ENCODE data around the gene MAGOH.
A peak's percentile ranks its signal among the peaks of the same experiment; 100 is the strongest.
"Not testable (repeated sequence)": the region's sequence is repeated elsewhere in the genome, so short reads cannot be mapped to it uniquely, and the experiment has no call there.

Gene MAGOH

GRCh38 chr1:53238197-53239155 lies at the start of gene MAGOH:
Gene MAGOH, minus strand, starts transcription at chr1:53238518. Its CDS starts 70 bp downstream, at chr1:53238448.
- peak; percentile 98 for DNase-seq

GRCh38 chr1:53286955-53287354 lies 48.6 kb upstream of the MAGOH start:
- DNase-seq: no peak

GRCh38 chr1:53285969-53286760 lies 47.8 kb upstream of the MAGOH start:
- DNase-seq: peak; percentile 18

- no peak for DNase-seq
These were observed 47.2 kb upstream of the MAGOH start for GRCh38 chr1:53285546-53285945.

- no peak for DNase-seq
These were observed 46.1 kb upstream of the MAGOH start for GRCh38 chr1:53284224-53285020.

GRCh38 chr1:53283156-53283555 lies 44.8 kb upstream of the MAGOH start:
- DNase-seq: not testable (repeated sequence)

GRCh38 chr1:53281133-53281532 lies 42.8 kb upstream of the MAGOH start:
- DNase-seq: no peak

- no peak for DNase-seq
These were observed 42.2 kb upstream of the MAGOH start for GRCh38 chr1:53280496-53280895.

- no peak for DNase-seq
These were observed 41.2 kb upstream of the MAGOH start for GRCh38 chr1:53279296-53280200.

- DNase-seq: peak; percentile 68
These were observed 40.0 kb upstream of the MAGOH start for GRCh38 chr1:53278298-53278725.

GRCh38 chr1:53277326-53277725 lies 39.0 kb upstream of the MAGOH start:
- DNase-seq: no peak

GRCh38 chr1:53276902-53277281 lies 38.6 kb upstream of the MAGOH start:
- DNase-seq: no peak

GRCh38 chr1:53276153-53276901 lies 38.0 kb upstream of the MAGOH start:
- DNase-seq: no peak

GRCh38 chr1:53275566-53275965 lies 37.2 kb upstream of the MAGOH start:
- DNase-seq: no peak

- no peak for DNase-seq
These were observed 36.3 kb upstream of the MAGOH start for GRCh38 chr1:53274541-53275185.

GRCh38 chr1:53274026-53274425 lies 35.7 kb upstream of the MAGOH start:
- no peak for DNase-seq

GRCh38 chr1:53273526-53273925 lies 35.2 kb upstream of the MAGOH start:
- no peak for DNase-seq

GRCh38 chr1:53272349-53272748 lies 34.0 kb upstream of the MAGOH start:
- DNase-seq: no peak

- no peak for DNase-seq
These were observed 33.2 kb upstream of the MAGOH start for GRCh38 chr1:53271446-53272090.

- no peak for DNase-seq
These were observed 32.6 kb upstream of the MAGOH start for GRCh38 chr1:53270873-53271272.
